Thoracic aorta (tissue), 2 donors: ENCODE measurements around the gene KIF23. TPM values are rescaled to one million over a fixed set of nuclear protein-coding genes. Genes with fewer than 3 reads are reported as not detected.

ENCODE experiments used
- ATAC-seq: fragments of 150-250 bp; one replicate; pipeline ENCODE4 v1.8.0; 2017; ENCODE audit warnings: low read depth; ENCODE audit not compliant: insufficient number of reproducible peaks, low FRiP score
- DNase-seq: peaks from one replicate; pipeline ENCODE4 v3.0.0-alpha.2; 2020; ENCODE audit warnings: low spot score
- H3K27ac ChIP-seq, 2 donors: fragments of 200-600 bp; sonication (generic); 1 replicate in 1 of 2; 2 replicates in 1 of 2; pipeline ENCODE4 v1.5.1; 2016; ENCODE audit warnings: mild to moderate bottlenecking in 2 of 2, moderate library complexity in 2 of 2
- H3K27me3 ChIP-seq: fragments of 200-600 bp; sonication (generic); replicated peaks from 2 replicates; pipeline ENCODE4 v1.6.0; 2016; ENCODE audit warnings: mild to moderate bottlenecking; ENCODE audit not compliant: insufficient read depth
- H3K36me3 ChIP-seq: fragments of 200-600 bp; sonication (generic); one replicate; pipeline ENCODE4 v1.5.1; 2016
- H3K4me1 ChIP-seq, 2 donors: fragments of 200-600 bp; sonication (generic); 1 replicate in 1 of 2; 2 replicates in 1 of 2; pipeline versions ENCODE4 v1.5.1 to v1.6.0; 2016; ENCODE audit warnings: low read depth in 2 of 2, mild to moderate bottlenecking in 1 of 2; ENCODE audit not compliant: control insufficient read depth in 1 of 2
- H3K4me3 ChIP-seq: fragments of 200-600 bp; sonication (generic); 2 replicates; pipeline ENCODE4 v1.5.1; 2016; ENCODE audit warnings: mild to moderate bottlenecking
- H3K9me3 ChIP-seq: fragments of 200-600 bp; sonication (generic); 2 replicates; pipeline ENCODE4 v1.5.1; 2016
- CTCF ChIP-seq: fragments of 200-600 bp; sonication (generic); IDR thresholded peaks from one replicate; pipeline ENCODE4 v1.5.1; 2019; ENCODE audit warnings: antibody characterized with exemption
- total RNA-seq, 2 donors: library from RNA; depleted of rRNA; stranded (reverse); fragments of >200 nt; gene quantifications; one replicate each; pipeline versions ENCODE4 v1.1.0 to v1.2.3, GENCODE V29; 2016

KIF23 gene
- total RNA-seq, 2 donors from 2014 or later: 9.8 to 20.6 TPM

- no peaks in the 10 kb centered on the region for H3K9me3 ChIP-seq
- peaks cover 17 to 26% of the 10 kb centered on the region in 2 donors for H3K4me1 ChIP-seq
- peak; percentile 7 for ATAC-seq
- DNase-seq: no peak
- TF ChIP-seq CTCF: no peak
- H3K27ac ChIP-seq: peak overlapping the region; percentile 94 to 97
- peak overlapping the region; percentile 97 for H3K4me3 ChIP-seq
- H3K36me3 ChIP-seq: peaks cover 14% of the 10 kb centered on the region
- H3K27me3 ChIP-seq: no peaks in the 10 kb centered on the region
Observed at GRCh38 chr15:69451951-69452691, 38.0 kb downstream of the KIF23 start.

GRCh38 chr15:69452692-69453521, 38.8 kb downstream of the KIF23 start, which contains the start of gene RPLP1:
Gene RPLP1 (plus strand): TSS chr15:69452818. CDS start chr15:69452949, 131 bp downstream.
- peak; percentile 82 for ATAC-seq

GRCh38 chr15:69454953-69455352, 40.8 kb downstream of the KIF23 start:
- Histone ChIP-seq H3K27ac (no peak overlapping the region), H3K4me1 (peaks cover 17 to 26% of the 10 kb centered on the region in 2 donors), H3K4me3 (peak overlapping the region; percentile 97)

More at GRCh38 chr15:69452692-69453521, 38.8 kb downstream of the KIF23 start, which contains the start of gene RPLP1:
- H3K36me3 ChIP-seq: peaks cover 14% of the 10 kb centered on the region
- peak; percentile 81 for DNase-seq
- H3K9me3 ChIP-seq: no peaks in the 10 kb centered on the region
- peaks cover 17 to 26% of the 10 kb centered on the region in 2 donors for H3K4me1 ChIP-seq
- peak within 1 kb of the TSS; percentile 97 for H3K4me3 ChIP-seq
- peak within 1 kb of the TSS; percentile 94 to 97 for H3K27ac ChIP-seq
- no peak for TF ChIP-seq CTCF
- H3K27me3 ChIP-seq: no peaks in the 10 kb centered on the region

GRCh38 chr15:69456208-69457166, 42.3 kb downstream of the KIF23 start:
- H3K4me3 ChIP-seq: no peak overlapping the region
- peaks cover 17 to 26% of the 10 kb centered on the region in 2 donors for H3K4me1 ChIP-seq
- peaks cover 14% of the 10 kb centered on the region for H3K36me3 ChIP-seq
- no peaks in the 10 kb centered on the region for H3K27me3 ChIP-seq
- DNase-seq (no peak), ATAC-seq (no peak)
- TF ChIP-seq CTCF: no peak
- H3K9me3 ChIP-seq: no peaks in the 10 kb centered on the region
- H3K27ac ChIP-seq: no peak overlapping the region

More at GRCh38 chr15:69454953-69455352, 40.8 kb downstream of the KIF23 start:
- DNase-seq (no peak), ATAC-seq (no peak)
- peaks cover 14% of the 10 kb centered on the region for H3K36me3 ChIP-seq
- no peak for TF ChIP-seq CTCF
- no peaks in the 10 kb centered on the region for H3K27me3 ChIP-seq
- H3K9me3 ChIP-seq: no peaks in the 10 kb centered on the region
